Prostate gland (tissue), 2 donors: ENCODE measurements around the gene ACADS.

Source experiments
- POLR2AphosphoS5 ChIP-seq: sonication (generic); formaldehyde crosslinking; IDR thresholded peaks from one replicate; pipeline ENCODE4 v1.6.1; 2017; ENCODE audit warnings: antibody characterized with exemption
- TF ChIP-seq, protein P1 (sequence below), 4 experiments: fragments of 200-600 bp in 2 of 4; fragments of 450-650 bp in 2 of 4; sonication (generic) in 2 of 4; IDR thresholded peaks; 1 replicate in 3 of 4; 2 replicates in 1 of 4; pipeline ENCODE4 v1.5.1; 2016 to 2019; ENCODE audit warnings: antibody characterized with exemption in 4 of 4, mild to moderate bottlenecking in 2 of 4, moderate library complexity in 2 of 4

GRCh38 chr12:120774169-120774916 is 48.7 kb downstream of the ACADS start:
- no peak for TF ChIP-seq POLR2AphosphoS5
- TF ChIP-seq, protein P1, sequence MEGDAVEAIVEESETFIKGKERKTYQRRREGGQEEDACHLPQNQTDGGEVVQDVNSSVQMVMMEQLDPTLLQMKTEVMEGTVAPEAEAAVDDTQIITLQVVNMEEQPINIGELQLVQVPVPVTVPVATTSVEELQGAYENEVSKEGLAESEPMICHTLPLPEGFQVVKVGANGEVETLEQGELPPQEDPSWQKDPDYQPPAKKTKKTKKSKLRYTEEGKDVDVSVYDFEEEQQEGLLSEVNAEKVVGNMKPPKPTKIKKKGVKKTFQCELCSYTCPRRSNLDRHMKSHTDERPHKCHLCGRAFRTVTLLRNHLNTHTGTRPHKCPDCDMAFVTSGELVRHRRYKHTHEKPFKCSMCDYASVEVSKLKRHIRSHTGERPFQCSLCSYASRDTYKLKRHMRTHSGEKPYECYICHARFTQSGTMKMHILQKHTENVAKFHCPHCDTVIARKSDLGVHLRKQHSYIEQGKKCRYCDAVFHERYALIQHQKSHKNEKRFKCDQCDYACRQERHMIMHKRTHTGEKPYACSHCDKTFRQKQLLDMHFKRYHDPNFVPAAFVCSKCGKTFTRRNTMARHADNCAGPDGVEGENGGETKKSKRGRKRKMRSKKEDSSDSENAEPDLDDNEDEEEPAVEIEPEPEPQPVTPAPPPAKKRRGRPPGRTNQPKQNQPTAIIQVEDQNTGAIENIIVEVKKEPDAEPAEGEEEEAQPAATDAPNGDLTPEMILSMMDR (IDR thresholded peaks at IDR 0.05), result no peak
